ENCODE data around the gene VIPR2. TPM values are rescaled to one million over a fixed set of nuclear protein-coding genes. Genes with fewer than 3 reads are reported as not detected.
A peak's percentile ranks its signal among the peaks of the same experiment; 100 is the strongest.

Gene VIPR2
- total RNA-seq, 1 donor from 2014 or later = 0.92 TPM

- no peaks in the 10 kb centered on the region for H3K36me3 Mint-ChIP-seq
Measured at GRCh38 chr7:159108491-159108890, 36.2 kb downstream of the VIPR2 start.

GRCh38 chr7:159107161-159107892 lies 37.3 kb downstream of the VIPR2 start:
- no peak overlapping the region for H3K4me2 ChIP-seq
- Mint-ChIP-seq H3K4me1 (peaks cover 32% of the 10 kb centered on the region), H3K9me3 (peaks cover under 1% of the 10 kb centered on the region), H3K36me3 (no peaks in the 10 kb centered on the region), H3K27ac (no peak overlapping the region), H3K4me3 (no peak overlapping the region), H3K27me3 (ENCODE audit: insufficient read depth, low read depth) (peaks cover 3% of the 10 kb centered on the region)
- no peak overlapping the region for H3K27ac ChIP-seq
- TF ChIP-seq CTCF (IDR thresholded peaks at IDR 0.05) (no peak), EZH2phosphoT487 (IDR thresholded peaks at IDR 0.05) (no peak), EZH2 (IDR thresholded peaks at IDR 0.05) (no peak)
- H4K20me1 ChIP-seq (ENCODE audit: low read depth) = no peaks in the 10 kb centered on the region
- H3K36me3 ChIP-seq = no peaks in the 10 kb centered on the region
- H3K27me3 ChIP-seq = no peaks in the 10 kb centered on the region
- H3K9ac ChIP-seq = no peak overlapping the region
- peaks cover 24% of the 10 kb centered on the region for H3K4me1 ChIP-seq
- H3F3A ChIP-seq (ENCODE audit: low read depth) = peaks cover 3% of the 10 kb centered on the region
- no peaks in the 10 kb centered on the region for H3K79me2 ChIP-seq (ENCODE audit: low read depth)
- no peak for DNase-seq (ENCODE audit: low spot score)
- H2AFZ ChIP-seq (replicated peaks) = no peak overlapping the region
- H3K4me3 ChIP-seq = no peak overlapping the region
- H3K9me3 ChIP-seq (ENCODE audit: low read depth) = no peaks in the 10 kb centered on the region

More at GRCh38 chr7:159108491-159108890, 36.2 kb downstream of the VIPR2 start:
- Histone ChIP-seq H3K9me3 (ENCODE audit: low read depth) (no peaks in the 10 kb centered on the region), H3F3A (ENCODE audit: low read depth) (peaks cover 3% of the 10 kb centered on the region), H3K4me2 (no peak overlapping the region), H3K27me3 (no peaks in the 10 kb centered on the region), H3K79me2 (ENCODE audit: low read depth) (no peaks in the 10 kb centered on the region), H4K20me1 (ENCODE audit: low read depth) (no peaks in the 10 kb centered on the region), H2AFZ (replicated peaks) (no peak overlapping the region), H3K4me1 (peaks cover 31% of the 10 kb centered on the region), H3K27ac (no peak overlapping the region), H3K4me3 (no peak overlapping the region), H3K36me3 (no peaks in the 10 kb centered on the region), H3K9ac (no peak overlapping the region)
- H3K4me1 Mint-ChIP-seq = peaks cover 30% of the 10 kb centered on the region
- no peak overlapping the region for H3K4me3 Mint-ChIP-seq
- H3K27ac Mint-ChIP-seq = no peak overlapping the region
- H3K9me3 Mint-ChIP-seq = no peaks in the 10 kb centered on the region
- peaks cover 8% of the 10 kb centered on the region for H3K27me3 Mint-ChIP-seq (ENCODE audit: insufficient read depth, low read depth)
- no peak for DNase-seq (ENCODE audit: low spot score)
- TF ChIP-seq CTCF (IDR thresholded peaks at IDR 0.05) = no peak
- no peak for TF ChIP-seq EZH2 (IDR thresholded peaks at IDR 0.05)
- no peak for TF ChIP-seq EZH2phosphoT487 (IDR thresholded peaks at IDR 0.05)

GRCh38 chr7:159105832-159106811 lies 38.5 kb downstream of the VIPR2 start:
- peaks cover 3% of the 10 kb centered on the region for H3K27me3 Mint-ChIP-seq (ENCODE audit: insufficient read depth, low read depth)
- Histone ChIP-seq H2AFZ (replicated peaks) (no peak overlapping the region), H3K4me3 (no peak overlapping the region), H3K9me3 (ENCODE audit: low read depth) (no peaks in the 10 kb centered on the region), H3K4me1 (peaks cover 24% of the 10 kb centered on the region), H3K9ac (no peak overlapping the region), H3K4me2 (peak overlapping the region; percentile 52), H3K27me3 (no peaks in the 10 kb centered on the region), H3K27ac (no peak overlapping the region), H3F3A (ENCODE audit: low read depth) (peaks cover 3% of the 10 kb centered on the region), H3K79me2 (ENCODE audit: low read depth) (no peaks in the 10 kb centered on the region), H3K36me3 (no peaks in the 10 kb centered on the region), H4K20me1 (ENCODE audit: low read depth) (no peaks in the 10 kb centered on the region)
- peak overlapping the region; percentile 31 for H3K4me3 Mint-ChIP-seq
- TF ChIP-seq CTCF (IDR thresholded peaks at IDR 0.05) (no peak), EZH2 (IDR thresholded peaks at IDR 0.05) (no peak), EZH2phosphoT487 (IDR thresholded peaks at IDR 0.05) (no peak)
- peaks cover 33% of the 10 kb centered on the region for H3K4me1 Mint-ChIP-seq
- peak; percentile 81 for DNase-seq (ENCODE audit: low spot score)
- peak overlapping the region; percentile 88 for H3K27ac Mint-ChIP-seq
- H3K36me3 Mint-ChIP-seq = peaks cover 5% of the 10 kb centered on the region
- H3K9me3 Mint-ChIP-seq = peaks cover 7% of the 10 kb centered on the region
